ENCODE results near the gene GPATCH4.
"Not testable (repeated sequence)": the region's sequence is repeated elsewhere in the genome, so short reads cannot be mapped to it uniquely, and the experiment has no call there.

GPATCH4 gene

GRCh38 chr1:156589546-156589945 lies 11.7 kb downstream of the GPATCH4 start:
- no peak for TF ChIP-seq CREB5 (CRISPR knock-in tag; IDR thresholded peaks at IDR 0.05; ENCODE audit: low read depth)
- no peak for TF ChIP-seq TOX (CRISPR knock-in tag; IDR thresholded peaks at IDR 0.05; ENCODE audit: borderline replicate concordance)
- no peak for TF ChIP-seq ZNF70 (CRISPR knock-in tag; IDR thresholded peaks at IDR 0.05)
- TF ChIP-seq CSRNP3 (CRISPR knock-in tag; IDR thresholded peaks at IDR 0.05): no peak
- TF ChIP-seq SNAI2 (CRISPR knock-in tag; IDR thresholded peaks at IDR 0.05): no peak
- TF ChIP-seq CSDC2 (CRISPR knock-in tag; IDR thresholded peaks at IDR 0.05): no peak
- no peak for TF ChIP-seq ZNF565 (CRISPR knock-in tag; conservative IDR thresholded peaks at IDR 0.05; ENCODE audit: low read depth)
- TF ChIP-seq GLIS3 (CRISPR knock-in tag; IDR thresholded peaks at IDR 0.05): no peak
- TF ChIP-seq ESRRG (CRISPR knock-in tag; IDR thresholded peaks at IDR 0.05): no peak
- TF ChIP-seq TSHZ2 (CRISPR knock-in tag; IDR thresholded peaks at IDR 0.05): no peak
- no peak for TF ChIP-seq PATZ1 (CRISPR knock-in tag; IDR thresholded peaks at IDR 0.05; ENCODE audit: borderline replicate concordance)
- TF ChIP-seq ZFP3 (CRISPR knock-in tag; IDR thresholded peaks at IDR 0.05): no peak
- no peak for TF ChIP-seq BACH2 (CRISPR knock-in tag; IDR thresholded peaks at IDR 0.05; ENCODE audit: borderline replicate concordance)
- no peak for TF ChIP-seq RARB (CRISPR knock-in tag; IDR thresholded peaks at IDR 0.05)
- TF ChIP-seq ISL1 (CRISPR knock-in tag; IDR thresholded peaks at IDR 0.05): no peak
- TF ChIP-seq TCF4 (CRISPR knock-in tag; IDR thresholded peaks at IDR 0.05; ENCODE audit: borderline replicate concordance): no peak
- no peak for TF ChIP-seq OSR1 (CRISPR knock-in tag; IDR thresholded peaks at IDR 0.05)
- no peak for TF ChIP-seq ARNTL (CRISPR knock-in tag; IDR thresholded peaks at IDR 0.05; ENCODE audit: borderline replicate concordance, low read depth)
- TF ChIP-seq ZFP30 (CRISPR knock-in tag; IDR thresholded peaks at IDR 0.05): no peak
- ATAC-seq: no peak

GRCh38 chr1:156587927-156588326 lies 13.4 kb downstream of the GPATCH4 start:
- not testable (repeated sequence) for ATAC-seq

GRCh38 chr1:156586892-156587477 lies 14.3 kb downstream of the GPATCH4 start:
- ATAC-seq: no peak
- TF ChIP-seq ESRRG (CRISPR knock-in tag; IDR thresholded peaks at IDR 0.05) (no peak), ZNF8 (CRISPR knock-in tag; IDR thresholded peaks at IDR 0.05) (no peak), GLIS3 (CRISPR knock-in tag; IDR thresholded peaks at IDR 0.05) (no peak), CSDC2 (CRISPR knock-in tag; IDR thresholded peaks at IDR 0.05) (no peak), ZC3H10 (CRISPR knock-in tag; IDR thresholded peaks at IDR 0.05) (no peak), CREB5 (CRISPR knock-in tag; IDR thresholded peaks at IDR 0.05; ENCODE audit: low read depth) (no peak), TOX (CRISPR knock-in tag; IDR thresholded peaks at IDR 0.05; ENCODE audit: borderline replicate concordance) (no peak), TCF4 (CRISPR knock-in tag; IDR thresholded peaks at IDR 0.05; ENCODE audit: borderline replicate concordance) (no peak), ZFP30 (CRISPR knock-in tag; IDR thresholded peaks at IDR 0.05) (no peak), SNAI2 (CRISPR knock-in tag; IDR thresholded peaks at IDR 0.05) (no peak), BACH2 (CRISPR knock-in tag; IDR thresholded peaks at IDR 0.05; ENCODE audit: borderline replicate concordance) (no peak)
